DND-41 (cell line): ENCODE data around the gene CIAO3.

Experiments used
- ATAC-seq: fragments of 200-7000 bp; cut with Tn5 transposase; 3 replicates; pipeline ENCODE4 v1.9.1; 2021; ENCODE audit warnings: low read depth; ENCODE audit not compliant: insufficient read depth
- DNase-seq: peaks from one replicate; pipeline ENCODE4 v3.0.0-alpha.2; 2020
- H2AFZ ChIP-seq: 2 replicates; pipeline ENCODE4 v1.6.0; 2012; ENCODE audit warnings: low read depth, low read length
- H3K27ac ChIP-seq: 2 replicates; pipeline ENCODE4 v1.5.1; 2012; ENCODE audit warnings: low read length, inconsistent platforms
- H3K27me3 ChIP-seq: fragments of 200-600 bp; sonication (generic); 2 replicates; pipeline ENCODE4 v1.6.0; 2012; ENCODE audit warnings: low read length, mild to moderate bottlenecking, inconsistent platforms; ENCODE audit not compliant: insufficient read depth, poor library complexity
- H3K36me3 ChIP-seq: 2 replicates; pipeline ENCODE4 v1.5.1; 2012; ENCODE audit warnings: low read length, inconsistent platforms; ENCODE audit not compliant: insufficient read depth
- H3K4me1 ChIP-seq: 2 replicates; pipeline ENCODE4 v1.5.1; 2012; ENCODE audit warnings: mild to moderate bottlenecking, low read length; ENCODE audit not compliant: insufficient read depth
- H3K4me2 ChIP-seq: 2 replicates; pipeline ENCODE4 v1.6.0; 2012; ENCODE audit warnings: mild to moderate bottlenecking, moderate library complexity, low read length, inconsistent platforms; ENCODE audit not compliant: insufficient read depth
- H3K4me3 ChIP-seq, 2 experiments: fragments of 200-600 bp in 1 of 2; shearing (Covaris generic) in 1 of 2; 2 replicates each; pipeline ENCODE4 v1.5.1; 2012 to 2016; ENCODE audit warnings: inconsistent platforms in 2 of 2, low read length in 2 of 2, mild to moderate bottlenecking in 2 of 2, low read depth in 1 of 2, moderate library complexity in 1 of 2
- H3K79me2 ChIP-seq: 2 replicates; pipeline ENCODE4 v1.6.0; 2012; ENCODE audit warnings: low read length, inconsistent platforms; ENCODE audit not compliant: insufficient read depth
- H3K9ac ChIP-seq: 2 replicates; pipeline ENCODE4 v1.6.0; 2012; ENCODE audit warnings: low read depth, mild to moderate bottlenecking, inconsistent platforms, low read length, moderate library complexity
- H3K9me3 ChIP-seq: 2 replicates; pipeline ENCODE4 v1.5.1; 2012; ENCODE audit warnings: low read length, moderate library complexity, mild to moderate bottlenecking, inconsistent platforms; ENCODE audit not compliant: insufficient read depth, severe bottlenecking
- H4K20me1 ChIP-seq: 2 replicates; pipeline ENCODE4 v1.6.0; 2012; ENCODE audit warnings: low read length; ENCODE audit not compliant: insufficient read depth
- CTCF ChIP-seq: IDR thresholded peaks from 2 replicates; pipeline ENCODE4 v1.5.1; 2012; ENCODE audit warnings: borderline replicate concordance, low read length, moderate library complexity, mild to moderate bottlenecking; ENCODE audit not compliant: poor library complexity, severe bottlenecking; ENCODE audit errors: extremely low read depth
- EZH2 ChIP-seq: IDR thresholded peaks from 3 replicates; pipeline ENCODE4 v1.6.1; 2012; ENCODE audit warnings: borderline replicate concordance, low read depth, mild to moderate bottlenecking, moderate library complexity, low read length, inconsistent platforms; ENCODE audit not compliant: severe bottlenecking

The CIAO3 gene

GRCh38 chr16:762595-763268 lies 21.9 kb upstream of the CIAO3 start:
- no peaks in the 10 kb centered on the region for H3K4me1 ChIP-seq
- no peak overlapping the region for H3K9ac ChIP-seq

GRCh38 chr16:761625-762513 lies 21.1 kb upstream of the CIAO3 start:
- Histone ChIP-seq H3K9ac (no peak overlapping the region), H2AFZ (no peak overlapping the region), H3K4me2 (no peak overlapping the region), H4K20me1 (no peaks in the 10 kb centered on the region; the same call in 1 of the 2 replicates), H3K4me3 (no peak overlapping the region), H3K9me3 (no peaks in the 10 kb centered on the region), H3K27me3 (no peaks in the 10 kb centered on the region), H3K27ac (no peak overlapping the region), H3K36me3 (no peaks in the 10 kb centered on the region), H3K79me2 (no peaks in the 10 kb centered on the region), H3K4me1 (no peaks in the 10 kb centered on the region)
- ATAC-seq (no peak), DNase-seq (no peak)
- no peak for TF ChIP-seq EZH2
- no peak for TF ChIP-seq CTCF

More at GRCh38 chr16:762595-763268, 21.9 kb upstream of the CIAO3 start:
- Histone ChIP-seq H3K4me2 (no peak overlapping the region), H3K79me2 (no peaks in the 10 kb centered on the region), H3K4me3 (no peak overlapping the region), H3K27me3 (no peaks in the 10 kb centered on the region), H3K9me3 (no peaks in the 10 kb centered on the region), H3K27ac (no peak overlapping the region), H3K36me3 (no peaks in the 10 kb centered on the region), H4K20me1 (no peaks in the 10 kb centered on the region; the same call in 1 of the 2 replicates), H2AFZ (no peak overlapping the region)
- ATAC-seq: no peak
- DNase-seq: no peak
- TF ChIP-seq EZH2 (no peak), CTCF (no peak)

GRCh38 chr16:760545-761343 lies 19.9 kb upstream of the CIAO3 start, which contains the start of gene MSLN:
Gene MSLN, plus strand, starts transcription at chr16:760734. Its CDS starts 1,947 bp downstream, at chr16:762681.
- ATAC-seq (no peak), DNase-seq (no peak)
- H3K36me3 ChIP-seq: no peaks in the 10 kb centered on the region
- TF ChIP-seq EZH2 (no peak), CTCF (no peak)
- H2AFZ ChIP-seq: no peak within 1 kb of the TSS
- no peaks in the 10 kb centered on the region for H3K27me3 ChIP-seq
- H3K4me1 ChIP-seq: no peaks in the 10 kb centered on the region
- no peak within 1 kb of the TSS for H3K27ac ChIP-seq
- H3K79me2 ChIP-seq: no peaks in the 10 kb centered on the region
- H3K4me2 ChIP-seq: no peak within 1 kb of the TSS
- H4K20me1 ChIP-seq: no peaks in the 10 kb centered on the region; the same call in 1 of the 2 replicates
- no peak within 1 kb of the TSS for H3K4me3 ChIP-seq
- H3K9ac ChIP-seq: no peak within 1 kb of the TSS
- no peaks in the 10 kb centered on the region for H3K9me3 ChIP-seq
